Measurements from ENCODE around the gene S1PR1. TPM values are rescaled to one million over a fixed set of nuclear protein-coding genes. Genes with fewer than 3 reads are reported as not detected.
A peak's percentile ranks its signal among the peaks of the same experiment; 100 is the strongest.
"Not testable (repeated sequence)": the region's sequence is repeated elsewhere in the genome, so short reads cannot be mapped to it uniquely, and the experiment has no call there.

Gene S1PR1
- total RNA-seq = 28.9 TPM

DNA sequence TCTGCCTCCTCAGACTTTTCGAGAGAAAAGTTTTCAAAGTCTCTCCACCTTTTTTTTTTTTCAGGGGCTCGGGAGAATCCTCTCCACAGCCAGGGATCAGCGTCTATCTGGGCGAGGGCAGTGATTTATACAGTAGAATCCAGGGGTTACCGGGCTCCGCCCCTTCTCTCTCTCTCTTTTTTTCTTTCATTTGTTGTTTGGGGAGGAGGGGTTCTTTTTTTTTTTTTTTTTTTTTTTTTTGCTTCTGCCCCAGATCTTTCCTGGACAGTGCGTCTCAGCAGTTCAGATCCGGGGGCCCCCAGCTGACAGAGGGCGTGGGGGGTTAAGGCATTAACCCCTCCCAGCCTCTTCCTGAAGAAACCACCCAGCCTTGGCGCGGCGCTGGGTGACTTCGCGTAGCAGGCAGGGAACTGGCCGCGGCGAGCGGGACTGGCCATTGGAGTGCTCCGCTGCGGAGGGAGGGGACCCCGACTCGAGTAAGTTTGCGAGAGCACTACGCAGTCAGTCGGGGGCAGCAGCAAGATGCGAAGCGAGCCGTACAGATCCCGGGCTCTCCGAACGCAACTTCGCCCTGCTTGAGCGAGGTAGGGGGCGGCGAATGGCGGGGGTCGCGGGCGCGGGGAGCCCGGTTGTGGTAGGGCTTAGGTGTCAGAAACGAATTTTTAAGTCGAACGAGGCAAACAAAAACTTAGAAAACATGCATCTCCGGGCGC, at the start of gene S1PR1:
TSS of gene S1PR1 (plus strand) at position 504 of the 713 bp plus-strand sequence. CDS start 1,966 bp downstream, outside the sequence.
- DNase-seq = peak; percentile 67

DNA sequence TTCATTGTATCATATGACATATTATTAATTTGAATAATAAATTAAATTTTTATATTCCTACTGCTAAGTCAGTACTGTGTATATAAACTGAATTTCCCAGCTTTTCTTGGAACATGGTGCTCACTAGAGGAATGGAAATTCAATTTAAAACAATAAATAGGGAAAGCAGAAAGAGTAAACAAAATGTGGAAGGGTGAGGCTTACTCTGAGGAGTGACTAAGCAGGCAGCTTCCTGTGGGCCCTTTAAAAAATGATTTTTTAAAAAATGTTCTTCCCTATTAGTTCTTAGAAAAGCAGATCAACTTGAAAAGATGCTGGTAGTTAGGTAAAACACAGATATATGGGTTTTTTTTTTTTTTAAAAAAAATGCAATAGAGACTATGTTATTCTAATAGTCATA, 49.5 kb upstream of the S1PR1 start:
- no peak for DNase-seq

DNA sequence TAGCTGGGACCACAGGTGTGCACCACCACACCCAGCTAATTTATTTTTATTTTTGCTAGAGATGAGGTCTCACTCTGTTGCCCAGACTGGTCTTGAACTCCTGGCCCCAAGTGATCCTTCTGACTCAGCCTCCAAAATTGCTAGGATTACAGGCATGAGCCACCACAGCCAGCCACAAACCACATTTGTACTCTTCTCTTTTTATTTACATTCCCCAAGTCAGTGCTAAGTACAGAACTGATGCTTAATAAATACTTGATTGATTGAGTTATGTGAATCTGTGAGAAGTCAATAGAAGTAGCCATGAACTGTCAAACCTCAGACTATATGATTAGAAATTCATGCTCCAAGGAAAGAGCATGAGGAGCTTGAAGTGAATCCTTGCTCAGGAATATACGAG, 48.5 kb upstream of the S1PR1 start:
- DNase-seq = no peak

DNA sequence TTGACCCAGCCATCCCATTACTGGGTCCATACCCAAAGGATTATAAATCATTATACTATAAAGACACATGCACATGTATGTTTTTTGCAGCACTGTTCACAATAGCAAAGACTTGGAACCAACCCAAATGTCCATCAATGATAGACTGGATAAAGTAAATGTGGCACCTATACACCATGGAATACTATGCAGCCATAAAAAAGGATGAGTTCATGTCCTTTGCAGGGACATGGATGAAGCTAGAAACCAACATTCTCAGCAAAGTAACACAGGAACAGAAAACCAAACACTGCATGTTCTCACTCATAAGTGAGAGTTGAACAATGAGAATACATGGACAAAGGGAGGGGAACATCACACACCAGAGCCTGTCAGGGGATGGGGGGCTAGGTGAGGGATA, 47.9 kb upstream of the S1PR1 start:
- not testable (repeated sequence) for DNase-seq

DNA sequence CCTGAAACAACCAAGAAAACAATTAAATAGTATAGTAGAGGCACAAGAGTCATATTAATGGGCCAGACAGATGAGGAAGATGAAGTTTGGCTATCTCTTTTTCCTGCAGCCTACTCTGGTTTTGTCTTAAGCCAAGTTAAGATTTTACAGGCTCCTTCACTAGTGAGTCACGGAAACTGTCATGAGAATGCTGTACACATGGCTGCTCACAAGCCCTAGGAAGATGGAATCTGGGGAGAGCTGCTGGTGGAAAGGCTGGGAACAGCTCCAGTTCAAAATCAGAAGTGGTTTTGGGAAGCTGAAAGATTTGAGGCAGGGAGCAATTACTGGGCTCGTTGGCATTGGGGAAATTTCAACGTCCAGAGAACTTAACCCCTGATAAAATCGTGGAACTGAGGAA, 46.4 kb upstream of the S1PR1 start:
- no peak for DNase-seq

DNA sequence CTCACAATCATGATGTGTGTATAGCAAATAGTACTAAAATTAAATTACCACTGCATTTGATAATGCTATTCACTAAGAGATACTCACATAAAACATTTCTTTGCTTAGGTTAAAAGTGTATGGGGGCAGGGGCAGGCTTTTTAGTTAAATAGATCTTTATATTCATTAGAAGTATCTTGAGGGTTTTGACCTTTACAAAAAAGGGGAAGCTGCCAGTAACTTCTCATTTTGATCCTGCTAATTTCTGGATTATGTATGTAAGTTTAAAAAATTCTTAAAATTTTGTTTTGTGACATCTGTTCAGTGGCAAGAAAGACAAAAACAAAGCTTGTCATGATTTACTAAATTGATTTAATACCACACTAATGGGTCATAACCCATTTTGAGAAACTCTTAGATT, 45.8 kb upstream of the S1PR1 start:
- DNase-seq = no peak

DNA sequence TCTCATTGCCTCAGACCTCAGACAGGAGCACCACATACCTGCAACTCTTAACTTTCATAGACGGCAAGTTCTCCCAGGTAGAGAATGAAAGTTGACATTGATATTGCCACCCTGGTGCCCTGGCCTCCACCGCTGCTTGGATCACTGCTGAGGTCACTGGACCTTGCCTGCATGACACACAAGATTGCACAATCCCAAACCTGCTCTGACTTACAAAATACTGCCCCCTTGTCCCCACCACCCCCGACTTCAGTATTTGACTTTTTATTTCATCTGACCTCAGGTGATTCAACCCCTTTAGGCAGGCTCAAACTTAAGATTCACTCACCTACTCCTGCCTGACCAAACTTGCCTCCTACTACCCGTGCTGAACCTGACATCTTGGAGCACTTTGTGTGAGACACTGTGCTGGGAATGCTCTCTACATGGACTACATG, 43.1 kb upstream of the S1PR1 start:
- DNase-seq = no peak

DNA sequence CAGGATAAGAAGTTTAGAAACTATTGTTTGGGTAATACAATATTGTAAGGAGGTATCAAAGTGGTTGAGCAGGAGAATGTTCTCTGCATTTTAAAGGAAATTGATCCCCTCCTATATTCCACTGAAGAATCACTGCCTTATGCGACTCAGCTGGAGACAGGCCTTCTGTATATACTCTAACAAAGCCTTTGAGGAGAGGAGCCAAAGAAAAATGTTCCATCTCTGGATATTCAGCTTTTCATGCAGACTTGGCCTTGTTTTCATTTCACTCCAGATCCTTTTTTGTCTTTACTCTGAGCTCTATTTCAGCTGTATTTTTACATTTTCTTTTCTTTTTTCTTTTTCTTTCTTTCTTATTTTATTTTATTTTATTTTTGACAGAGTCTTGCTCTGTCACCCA, 42.1 kb upstream of the S1PR1 start:
- peak; percentile 16 for DNase-seq

DNA sequence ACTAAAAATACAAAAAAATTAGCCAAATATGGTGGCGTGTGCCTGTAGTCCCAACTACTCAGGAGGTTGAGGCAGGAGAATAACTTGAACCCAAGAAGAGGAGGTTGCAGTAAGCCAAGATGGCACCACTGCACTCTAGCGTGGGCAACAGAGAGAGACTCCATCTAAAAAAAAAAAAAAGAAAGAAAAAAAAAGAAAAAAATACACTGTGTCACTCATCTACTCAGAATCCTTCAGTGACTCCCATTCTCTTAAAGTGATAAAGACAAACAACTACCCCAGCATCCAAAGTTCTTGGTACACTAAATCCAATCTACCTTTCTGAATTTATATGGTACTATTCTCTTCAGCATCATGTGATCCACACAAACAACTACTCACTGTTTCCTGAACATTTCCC, 40.2 kb upstream of the S1PR1 start:
- DNase-seq = no peak

DNA sequence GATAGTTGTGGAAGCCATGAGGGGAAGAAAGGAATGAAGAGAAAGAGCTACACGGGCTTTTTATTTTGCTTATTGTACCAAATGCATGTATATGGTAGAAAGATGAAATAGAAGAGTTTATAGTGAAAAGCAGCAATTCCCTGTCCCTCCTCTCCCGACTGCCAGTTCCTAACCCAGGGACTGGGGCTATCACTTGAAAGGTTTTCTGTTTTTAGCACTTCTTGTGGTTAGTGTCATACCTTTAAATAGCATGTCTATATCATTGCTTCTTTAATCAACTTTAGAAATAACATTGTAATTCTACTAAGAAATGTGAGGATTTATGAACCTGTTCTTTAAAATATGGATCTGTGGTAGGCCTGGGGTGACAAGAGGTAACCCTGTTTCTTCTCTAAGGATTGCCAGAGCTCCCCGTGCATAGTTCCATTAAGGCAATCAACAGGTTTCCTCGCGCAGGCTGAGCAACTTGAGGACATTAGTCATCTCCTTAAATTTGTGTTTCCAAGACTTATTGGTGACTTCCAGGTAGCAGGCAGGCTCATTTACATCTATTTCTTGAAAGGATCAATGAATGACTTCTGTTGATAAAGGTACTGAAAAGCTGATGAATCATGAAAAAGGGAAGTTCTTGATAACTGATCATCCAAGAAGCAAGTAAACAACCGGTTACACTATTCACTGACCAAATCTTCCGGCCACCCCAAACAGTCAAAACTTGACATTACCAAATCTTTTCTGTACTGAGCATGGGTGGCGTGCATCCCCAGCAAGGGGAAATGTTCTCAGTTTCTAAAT, 37.8 kb upstream of the S1PR1 start:
- no peak for DNase-seq

DNA sequence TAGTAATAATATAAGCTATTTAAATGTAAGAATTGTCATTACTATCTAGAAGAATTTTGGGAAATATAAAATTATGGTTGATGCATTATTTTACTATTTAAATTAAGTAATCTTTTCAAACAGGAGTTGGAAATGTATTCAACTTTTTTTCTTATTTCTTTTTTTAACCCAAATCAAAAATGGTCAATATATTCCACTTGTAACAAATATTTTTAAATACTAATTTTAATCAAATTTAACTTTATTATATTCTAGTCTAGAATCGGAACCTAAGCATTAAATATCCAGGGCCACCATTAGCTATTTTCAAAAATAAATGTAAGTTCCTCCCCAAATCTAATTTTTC, 37.2 kb upstream of the S1PR1 start:
- DNase-seq = no peak

DNA sequence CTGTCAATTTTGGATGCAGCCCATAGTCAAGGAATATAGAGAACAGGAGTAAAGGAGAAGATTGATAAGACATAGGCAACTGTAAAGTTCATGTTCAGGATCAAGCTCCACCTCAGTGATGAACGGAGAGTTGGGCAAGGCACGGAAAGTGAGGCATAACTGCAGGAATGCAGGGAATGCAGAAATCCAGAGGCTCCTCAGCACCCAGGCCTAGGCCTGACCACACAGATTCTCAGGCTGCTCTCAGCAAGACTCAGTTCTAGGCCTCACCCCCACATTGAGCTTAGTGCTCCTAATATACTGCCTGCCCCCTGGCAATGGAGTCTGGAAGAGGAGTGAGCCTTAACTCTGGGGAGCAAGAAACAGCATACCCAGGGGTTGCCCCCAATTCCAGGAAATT, 36.3 kb upstream of the S1PR1 start:
- no peak for DNase-seq

DNA sequence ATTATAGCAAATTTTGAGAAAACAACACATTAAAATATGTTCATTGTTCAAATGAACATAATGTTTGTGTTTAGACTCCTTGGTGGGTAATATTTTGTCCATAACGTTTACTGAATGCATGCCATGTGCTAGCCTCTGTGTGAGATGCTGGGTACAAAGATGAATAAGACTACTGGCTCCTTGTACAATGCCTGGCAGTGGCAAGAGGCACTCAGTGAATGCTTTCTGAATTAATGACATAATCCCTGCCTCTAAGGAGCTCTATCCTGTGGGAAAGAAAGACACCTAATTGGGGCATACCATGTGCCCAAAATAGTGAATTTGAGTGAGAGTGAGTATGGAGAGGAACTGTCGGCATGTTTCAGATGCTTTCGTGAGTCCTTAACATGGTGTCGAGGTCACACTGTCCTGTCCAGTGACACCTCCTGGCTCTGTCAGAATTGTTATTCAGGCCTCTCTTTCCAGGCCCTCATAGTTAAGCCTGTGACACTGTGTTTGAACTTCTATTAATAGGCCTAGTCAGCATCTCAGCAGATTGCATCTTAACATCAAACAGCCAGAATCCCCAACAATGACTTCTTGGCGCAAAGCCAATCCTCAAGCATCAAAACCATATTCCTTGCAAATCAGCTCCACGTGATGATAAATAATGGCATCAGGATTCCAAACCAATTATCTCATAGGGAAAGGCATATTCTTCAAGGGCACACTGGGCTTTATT, 32.8 kb upstream of the S1PR1 start:
- DNase-seq = peak; percentile 45

- DNase-seq = no peak
Observed at GRCh38 chr1:101205457-101205856, 31.4 kb upstream of the S1PR1 start.

- not testable (repeated sequence) for DNase-seq
Observed at GRCh38 chr1:101206139-101206538, 30.7 kb upstream of the S1PR1 start.

DNA sequence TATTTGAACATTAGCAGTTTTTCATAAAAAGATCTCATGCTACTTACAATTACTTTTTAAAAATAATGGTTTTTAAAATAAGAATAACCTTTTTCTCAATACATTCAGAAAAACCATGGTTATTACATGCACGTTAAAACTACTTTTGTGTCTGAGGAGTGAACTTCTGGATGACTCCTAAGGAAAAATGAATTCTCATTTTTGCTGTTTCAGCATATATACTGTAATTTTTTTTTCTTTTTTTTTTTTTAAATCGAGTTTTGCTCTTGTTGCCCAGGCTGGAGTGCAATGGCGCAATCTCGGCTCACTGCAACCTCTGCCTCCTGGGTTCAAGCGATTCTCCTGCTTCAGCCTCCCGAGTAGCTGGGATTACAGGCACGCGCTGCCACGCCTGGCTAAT, 29.5 kb upstream of the S1PR1 start:
- DNase-seq = not testable (repeated sequence)

- DNase-seq = no peak
Observed at GRCh38 chr1:101207891-101208290, 28.9 kb upstream of the S1PR1 start.

- no peak for DNase-seq
Observed at GRCh38 chr1:101215363-101216011, 21.3 kb upstream of the S1PR1 start.

- peak; percentile 18 for DNase-seq
Observed at GRCh38 chr1:101216623-101217022, 20.2 kb upstream of the S1PR1 start.

DNA sequence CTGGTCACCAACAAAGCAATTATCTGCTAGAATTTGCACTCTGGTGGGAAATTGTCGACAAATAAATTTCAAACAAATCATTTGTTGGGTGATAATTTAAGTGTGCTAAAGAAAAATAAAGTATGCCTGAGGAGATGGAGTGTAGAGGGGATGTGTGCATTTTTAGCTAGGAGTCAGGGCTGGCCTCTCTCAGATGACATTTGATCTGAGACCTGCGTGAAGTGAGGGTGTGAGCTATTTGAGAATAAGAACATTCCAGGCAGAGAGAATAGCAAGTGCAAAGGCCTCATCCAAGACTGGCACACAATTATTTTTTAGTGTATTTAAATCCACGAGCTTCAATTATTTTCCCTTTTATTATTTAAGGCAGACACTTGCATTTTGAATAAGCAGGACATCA, 19.7 kb upstream of the S1PR1 start:
- peak; percentile 20 for DNase-seq

DNA sequence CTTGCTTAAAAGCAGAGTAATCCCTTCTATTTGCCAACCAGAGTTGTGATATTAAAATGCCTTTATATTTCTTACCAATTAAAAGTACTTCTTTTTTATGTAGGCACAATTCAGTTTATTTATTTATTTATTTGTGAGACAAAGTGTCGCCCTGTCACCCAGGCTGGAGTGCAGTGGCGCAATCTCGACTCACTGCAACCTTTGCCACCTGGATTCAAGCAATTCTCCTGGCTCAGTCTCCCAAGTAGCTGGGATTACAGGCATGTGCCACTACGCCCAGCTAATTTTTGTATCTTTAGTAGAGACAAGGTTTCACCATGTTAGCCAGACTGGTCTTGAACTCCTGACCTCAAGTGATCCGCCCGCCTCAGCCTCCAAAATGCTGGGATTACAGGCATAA, 17.9 kb upstream of the S1PR1 start:
- not testable (repeated sequence) for DNase-seq

Measured in tongue (tissue), 2 donors.